GM13977 (cell line): ENCODE results near the gene OR2Y1.
"Not testable (repeated sequence)": the region's sequence is repeated elsewhere in the genome, so short reads cannot be mapped to it uniquely, and the experiment has no call there.

Experiments
- DNase-seq: peaks from one replicate; pipeline ENCODE4 v3.0.0; 2012; ENCODE audit warnings: low spot score
- in situ Hi-C: fragments of 300-500 bp; cut with MboI; formaldehyde crosslinking; loops from one replicate; pipeline ENCODE4 v1.12.0; 2022; ENCODE audit warnings: low sequenced_read_pairs, low pct_unique_long_range_greater_than_20kb, mixed read lengths, inconsistent platforms; ENCODE audit not compliant: unreplicated experiment
- TF ChIP-seq, protein P1 (sequence below): IDR thresholded peaks from 2 replicates; pipeline ENCODE4 v1.5.1; 2012; ENCODE audit warnings: mild to moderate bottlenecking, control low read depth; ENCODE audit not compliant: insufficient read depth; ENCODE audit errors: extremely low read depth, missing control alignments

OR2Y1 gene

DNA sequence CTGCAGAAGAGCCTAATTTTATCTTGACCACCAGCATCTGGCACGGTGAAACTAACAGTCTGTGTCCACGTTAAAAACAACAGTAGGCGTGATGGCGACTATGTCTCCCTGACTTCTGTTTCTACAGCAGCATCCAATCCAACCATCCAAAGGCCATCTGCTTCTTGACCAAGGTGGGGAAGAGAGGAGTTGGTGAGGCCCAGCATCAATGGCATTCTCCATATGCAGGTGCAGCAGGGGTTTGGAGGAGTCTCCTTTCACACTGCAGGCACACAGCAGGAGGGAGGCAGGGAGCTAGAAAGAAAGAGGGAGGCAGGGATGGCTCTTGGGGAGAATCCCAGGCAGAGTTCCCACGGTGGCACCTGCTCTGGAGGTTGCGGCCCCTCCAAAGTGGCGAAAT lies 35.8 kb upstream of the OR2Y1 start:
- no peak for DNase-seq
- TF ChIP-seq, protein P1, sequence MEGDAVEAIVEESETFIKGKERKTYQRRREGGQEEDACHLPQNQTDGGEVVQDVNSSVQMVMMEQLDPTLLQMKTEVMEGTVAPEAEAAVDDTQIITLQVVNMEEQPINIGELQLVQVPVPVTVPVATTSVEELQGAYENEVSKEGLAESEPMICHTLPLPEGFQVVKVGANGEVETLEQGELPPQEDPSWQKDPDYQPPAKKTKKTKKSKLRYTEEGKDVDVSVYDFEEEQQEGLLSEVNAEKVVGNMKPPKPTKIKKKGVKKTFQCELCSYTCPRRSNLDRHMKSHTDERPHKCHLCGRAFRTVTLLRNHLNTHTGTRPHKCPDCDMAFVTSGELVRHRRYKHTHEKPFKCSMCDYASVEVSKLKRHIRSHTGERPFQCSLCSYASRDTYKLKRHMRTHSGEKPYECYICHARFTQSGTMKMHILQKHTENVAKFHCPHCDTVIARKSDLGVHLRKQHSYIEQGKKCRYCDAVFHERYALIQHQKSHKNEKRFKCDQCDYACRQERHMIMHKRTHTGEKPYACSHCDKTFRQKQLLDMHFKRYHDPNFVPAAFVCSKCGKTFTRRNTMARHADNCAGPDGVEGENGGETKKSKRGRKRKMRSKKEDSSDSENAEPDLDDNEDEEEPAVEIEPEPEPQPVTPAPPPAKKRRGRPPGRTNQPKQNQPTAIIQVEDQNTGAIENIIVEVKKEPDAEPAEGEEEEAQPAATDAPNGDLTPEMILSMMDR: no peak
- in situ Hi-C loops: no loop called here

DNA sequence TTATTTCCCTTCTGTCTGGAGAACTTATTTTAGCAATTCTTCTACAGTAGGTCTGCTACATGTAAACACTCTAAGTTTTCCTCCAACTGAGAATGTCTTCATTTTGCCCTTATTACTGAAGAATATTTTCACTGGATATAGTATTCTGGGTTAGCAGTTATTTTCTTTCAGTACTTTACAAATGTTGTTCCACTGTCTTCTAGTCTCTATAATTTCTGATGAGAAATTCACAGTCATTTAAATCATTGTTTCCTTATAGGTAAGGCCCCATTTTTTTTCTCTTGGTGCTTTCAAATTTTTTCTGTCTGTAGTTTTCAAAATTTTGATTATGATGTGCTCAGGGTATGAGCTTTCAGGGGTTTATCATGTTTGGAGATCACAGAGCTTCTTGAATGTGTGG lies 32.0 kb upstream of the OR2Y1 start:
- in situ Hi-C loops: no loop called here
- TF ChIP-seq, protein P1: no peak
- no peak for DNase-seq

DNA sequence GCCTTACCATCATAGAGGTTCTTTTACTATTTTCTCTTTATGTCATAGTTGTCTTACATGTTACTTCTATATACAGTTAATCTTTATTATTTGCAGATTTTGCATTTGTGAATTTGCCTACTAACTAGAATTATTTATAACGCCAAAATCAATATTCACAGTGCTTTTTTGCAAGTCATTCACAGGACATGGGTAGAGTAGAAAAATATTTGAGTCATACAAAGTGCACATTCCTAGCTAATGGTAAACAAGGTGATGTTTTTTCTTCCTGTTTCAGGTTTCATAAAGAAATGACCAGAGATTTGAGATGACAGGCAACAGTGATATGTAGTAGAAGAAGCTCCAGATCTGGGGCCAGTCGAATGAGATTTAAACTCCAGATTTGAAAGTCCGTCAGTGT lies 30.0 kb upstream of the OR2Y1 start:
- in situ Hi-C loops: no loop called here
- no peak for DNase-seq
- TF ChIP-seq, protein P1: no peak

DNA sequence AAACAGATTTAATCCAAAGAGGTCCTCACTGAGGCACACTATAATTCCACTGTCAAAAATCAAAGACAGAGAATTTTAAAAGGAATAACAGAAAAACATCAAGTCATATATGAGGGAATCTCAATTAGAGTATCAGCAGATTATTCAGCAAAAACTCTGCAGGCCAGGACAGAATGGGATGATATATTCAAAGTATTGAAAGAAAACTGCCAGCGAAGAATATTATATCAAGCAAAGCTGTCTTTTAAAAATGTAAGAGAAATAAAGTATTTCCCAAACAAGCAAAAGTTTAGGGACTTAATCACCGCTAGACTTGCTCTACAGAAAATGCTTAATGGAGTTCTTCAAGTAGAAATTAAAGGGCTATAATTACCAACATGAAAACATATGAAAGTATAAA lies 15.7 kb upstream of the OR2Y1 start:
- TF ChIP-seq, protein P1: no peak
- DNase-seq: no peak
- in situ Hi-C loops: no loop called here

DNA sequence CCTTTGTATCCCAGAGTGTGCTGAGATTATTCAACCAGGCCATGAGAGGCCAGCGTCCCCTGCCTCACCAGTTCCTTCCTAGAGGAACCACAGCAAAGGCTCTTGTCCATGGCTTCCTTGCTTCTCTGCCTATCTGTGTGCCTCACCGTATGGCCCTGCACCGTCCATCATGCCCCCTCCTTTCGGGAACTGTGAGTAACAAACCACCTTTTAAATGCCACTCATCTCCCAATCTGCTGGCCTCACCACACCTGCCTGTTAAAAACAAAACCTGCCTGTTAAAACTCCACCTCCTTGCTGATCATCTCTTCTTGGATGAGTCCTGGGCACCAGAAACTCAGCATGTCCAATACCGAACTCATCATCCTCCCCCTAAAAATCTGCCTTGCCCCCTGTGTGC lies 4.4 kb upstream of the OR2Y1 start:
- DNase-seq: no peak
- in situ Hi-C loops: no loop called here
- TF ChIP-seq, protein P1: no peak

DNA sequence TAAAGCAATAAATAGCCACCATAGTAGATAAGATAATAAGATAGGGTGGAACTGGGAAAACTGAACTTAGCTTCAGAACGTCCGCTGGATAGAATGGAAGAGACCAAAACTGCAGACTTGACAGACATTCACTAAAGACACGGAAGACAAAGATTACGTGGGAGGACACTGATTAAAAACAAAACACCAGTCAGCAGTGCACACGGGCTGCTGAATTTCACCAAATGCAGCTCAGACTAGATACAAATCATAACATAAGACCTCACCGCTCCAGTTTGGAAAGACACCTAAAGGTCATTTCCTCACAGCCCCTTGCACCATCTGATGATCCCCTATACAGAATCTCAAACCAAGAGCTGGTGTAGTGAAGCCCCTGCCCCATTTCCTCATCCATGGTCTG lies 2.9 kb upstream of the OR2Y1 start:
- TF ChIP-seq, protein P1: no peak
- in situ Hi-C loops: no loop called here
- DNase-seq: no peak

DNA sequence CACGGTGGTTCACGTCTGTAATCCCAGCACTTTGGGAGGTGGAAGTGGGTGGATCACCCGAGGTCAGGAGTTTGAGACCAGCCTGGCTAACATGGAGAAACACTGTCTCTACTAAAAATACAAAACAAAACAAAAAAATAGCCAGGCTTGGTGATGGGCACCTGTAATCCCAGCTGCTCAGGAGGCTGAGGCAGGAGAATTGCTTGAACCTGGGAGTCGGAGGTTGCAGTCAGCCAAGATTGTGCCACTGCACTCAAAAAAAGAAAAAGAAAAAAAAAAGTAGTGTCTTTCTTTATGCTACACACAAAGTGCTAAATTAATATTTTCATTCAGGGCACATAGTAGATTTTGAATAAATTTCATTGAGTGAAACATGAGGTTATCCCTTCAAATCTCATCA lies 1.1 kb upstream of the OR2Y1 start:
- DNase-seq, in situ Hi-C loops: not testable (repeated sequence)

DNA sequence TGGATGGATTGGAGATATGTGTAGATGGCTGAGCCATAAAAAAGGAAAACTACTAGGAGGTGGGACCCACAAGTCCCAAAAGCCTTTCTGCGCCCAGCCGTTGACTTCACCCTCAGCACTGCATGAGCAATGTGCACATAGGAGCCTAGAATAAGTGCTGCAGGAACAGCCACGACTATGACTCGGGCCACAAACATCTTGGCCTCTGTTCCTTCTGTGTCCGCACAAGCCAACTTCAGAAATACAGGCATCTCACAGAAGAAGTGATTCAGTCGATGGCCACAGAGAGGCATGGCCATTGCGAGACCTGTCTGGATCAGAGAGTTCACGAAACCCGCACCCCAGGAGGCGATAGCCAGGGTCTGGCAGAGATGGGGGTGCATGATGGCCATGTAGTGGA lies 587 bp downstream of the OR2Y1 start:
- in situ Hi-C loops: no loop called here
- no peak for DNase-seq
- TF ChIP-seq, protein P1: no peak
